ENCODE measurements around the gene AKT1.
"Not testable (repeated sequence)": the region's sequence is repeated elsewhere in the genome, so short reads cannot be mapped to it uniquely, and the experiment has no call there.

- not testable (repeated sequence) for TF ChIP-seq CTCF, POLR2A (IDR thresholded peaks at IDR 0.05)
These were observed 19.2 kb upstream of the AKT1 start for GRCh38 chr14:104814701-104815100.
